Stomach (tissue), 9 donors: ENCODE results near the gene KRT1. TPM values are rescaled to one million over a fixed set of nuclear protein-coding genes. Genes with fewer than 3 reads are reported as not detected.
A peak's percentile ranks its signal among the peaks of the same experiment; 100 is the strongest.

ENCODE experiments used
- DNase-seq, 2 donors: peaks; one replicate each; pipeline versions ENCODE4 v3.0.0 to v3.0.0-alpha.2; 2013 to 2019
- H3K27ac ChIP-seq, 5 donors: fragments of 200-600 bp in 4 of 5; sonication (generic) in 4 of 5; one replicate each; pipeline ENCODE4 v1.5.1; 2013 to 2019; ENCODE audit warnings: mild to moderate bottlenecking in 1 of 5, moderate library complexity in 1 of 5
- H3K27me3 ChIP-seq, 3 donors: fragments of 200-600 bp; sonication (generic); one replicate each; pipeline ENCODE4 v1.5.1; 2017 to 2019; ENCODE audit warnings: mixed run types in 1 of 3
- H3K36me3 ChIP-seq, 4 donors: fragments of 200-600 bp; sonication (generic); 1 replicate in 3 of 4; 2 replicates in 1 of 4; pipeline ENCODE4 v1.5.1; 2016 to 2019
- H3K4me1 ChIP-seq, 4 donors: fragments of 200-600 bp; sonication (generic); one replicate each; pipeline ENCODE4 v1.5.1; 2016 to 2019
- H3K4me3 ChIP-seq, 4 donors: fragments of 200-600 bp; sonication (generic) in 3 of 4; one replicate each; pipeline ENCODE4 v1.5.1; 2016 to 2019; ENCODE audit warnings: mild to moderate bottlenecking in 1 of 4
- H3K9me3 ChIP-seq, 4 donors: fragments of 200-600 bp; sonication (generic); one replicate each; pipeline ENCODE4 v1.5.1; 2016 to 2019
- EP300 ChIP-seq: sonication (generic); formaldehyde crosslinking; IDR thresholded peaks from one replicate; pipeline ENCODE4 v1.6.1; 2017; ENCODE audit warnings: antibody characterized with exemption
- POLR2A ChIP-seq, 4 donors: fragments of 450-650 bp; IDR thresholded peaks; one replicate each; pipeline ENCODE4 v1.6.1; 2016; ENCODE audit warnings: antibody characterized with exemption in 4 of 4, control low read depth in 2 of 4, mild to moderate bottlenecking in 1 of 4, moderate library complexity in 1 of 4
- POLR2AphosphoS5 ChIP-seq, 3 donors: sonication (generic); formaldehyde crosslinking; IDR thresholded peaks; one replicate each; pipeline ENCODE4 v1.6.1; 2016; ENCODE audit warnings: antibody characterized with exemption in 3 of 3
- WGBS, 5 donors: extraction: QIAGEN DNeasy Blood & Tissue Kit in 3 of 5; methylation state at CpG; one replicate each; pipeline versions ENCODE4 v1.1.5 to v1.1.7; 2013 to 2018; 5-methylcytosine and 5-hydroxymethylcytosine counted together
- intact Hi-C: fragments of 100-400 bp; cut with DNase I; formaldehyde crosslinking; loops from one replicate; pipeline ENCODE4 v1.15.1; 2023; ENCODE audit warnings: low total_unique reads
- polyA plus RNA-seq, 3 donors: library from polyadenylated mRNA; stranded (reverse); fragments of 200-250 nt; gene quantifications; one replicate each; pipeline ENCODE4 v1.2.3, GENCODE V29; 2013
- total RNA-seq, 5 donors: library from RNA; depleted of rRNA; stranded (reverse); fragments of >200 nt; gene quantifications; one replicate each; pipeline versions ENCODE4 v1.1.0 to v1.2.3, GENCODE V29; 2014 to 2016
- TF ChIP-seq, protein P1 (sequence below), 7 experiments: fragments of 450-650 bp in 4 of 7; fragments of 200-600 bp in 3 of 7; sonication (generic) in 3 of 7; IDR thresholded peaks; one replicate each; pipeline ENCODE4 v1.5.1; 2016 to 2019; ENCODE audit warnings: antibody characterized with exemption in 7 of 7, control low read depth in 2 of 7, mild to moderate bottlenecking in 1 of 7
- donor health status: healthy with polysubstance abuse.
- donor health status: Bipolar disorder and iron deficiency.
- donor health status: healthy.

The KRT1 gene
- total and polyA plus RNA-seq, 8 donors: 0.37 to 27.8 (median 7.6) TPM; not detected in 5

DNA sequence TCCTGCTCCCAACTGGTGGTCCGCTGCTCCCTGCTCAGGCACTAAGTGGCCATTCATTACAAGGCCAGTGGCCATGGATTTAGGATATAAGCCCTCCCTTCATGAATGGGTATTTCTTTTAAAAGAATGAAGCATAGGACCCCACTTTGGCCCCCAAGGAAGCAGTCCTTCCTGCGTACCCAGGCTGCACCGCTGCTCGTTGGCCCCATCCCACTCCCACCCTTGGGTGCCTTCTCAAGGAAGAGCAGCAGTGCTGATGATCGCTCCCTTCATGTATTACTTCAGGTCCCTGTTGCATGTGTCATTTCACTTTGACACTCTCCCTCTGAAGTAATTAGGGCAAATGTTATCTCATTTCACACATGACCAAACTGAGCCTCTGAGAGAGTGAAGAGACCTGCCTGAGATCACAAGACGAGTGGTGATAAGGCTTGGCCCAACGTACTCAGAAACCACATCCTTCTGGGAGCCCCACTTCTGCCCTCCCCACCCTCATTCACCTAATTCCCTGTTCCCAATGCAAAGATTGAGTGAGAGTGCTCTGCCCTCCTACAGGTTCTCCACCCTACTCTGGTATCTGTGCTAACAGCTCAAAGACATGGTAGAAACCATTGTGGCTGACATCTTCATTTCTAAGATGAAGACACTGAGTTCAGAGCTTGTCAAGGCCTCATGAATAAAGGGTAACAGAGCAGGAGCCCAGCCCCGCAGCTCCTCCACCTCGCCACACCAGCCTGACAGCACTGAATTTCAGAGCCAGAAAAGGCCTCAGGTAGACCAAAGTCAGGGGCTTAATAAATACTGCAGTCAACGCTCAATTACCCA lies 17.9 kb downstream of the KRT1 start:
- no peaks in the 10 kb centered on the region for H3K36me3 ChIP-seq
- no peak overlapping the region for H3K4me3 ChIP-seq
- TF ChIP-seq, protein P1, sequence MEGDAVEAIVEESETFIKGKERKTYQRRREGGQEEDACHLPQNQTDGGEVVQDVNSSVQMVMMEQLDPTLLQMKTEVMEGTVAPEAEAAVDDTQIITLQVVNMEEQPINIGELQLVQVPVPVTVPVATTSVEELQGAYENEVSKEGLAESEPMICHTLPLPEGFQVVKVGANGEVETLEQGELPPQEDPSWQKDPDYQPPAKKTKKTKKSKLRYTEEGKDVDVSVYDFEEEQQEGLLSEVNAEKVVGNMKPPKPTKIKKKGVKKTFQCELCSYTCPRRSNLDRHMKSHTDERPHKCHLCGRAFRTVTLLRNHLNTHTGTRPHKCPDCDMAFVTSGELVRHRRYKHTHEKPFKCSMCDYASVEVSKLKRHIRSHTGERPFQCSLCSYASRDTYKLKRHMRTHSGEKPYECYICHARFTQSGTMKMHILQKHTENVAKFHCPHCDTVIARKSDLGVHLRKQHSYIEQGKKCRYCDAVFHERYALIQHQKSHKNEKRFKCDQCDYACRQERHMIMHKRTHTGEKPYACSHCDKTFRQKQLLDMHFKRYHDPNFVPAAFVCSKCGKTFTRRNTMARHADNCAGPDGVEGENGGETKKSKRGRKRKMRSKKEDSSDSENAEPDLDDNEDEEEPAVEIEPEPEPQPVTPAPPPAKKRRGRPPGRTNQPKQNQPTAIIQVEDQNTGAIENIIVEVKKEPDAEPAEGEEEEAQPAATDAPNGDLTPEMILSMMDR (IDR thresholded peaks at IDR 0.05): no peak
- TF ChIP-seq EP300 (no peak), POLR2AphosphoS5 (IDR thresholded peaks at IDR 0.05) (no peak), POLR2A (IDR thresholded peaks at IDR 0.05) (no peak)
- 66 to 77% (median 74%) methylated on average over 10 of the region's 10 CpGs for WGBS, 5 donors
- H3K9me3 ChIP-seq: no peaks in the 10 kb centered on the region
- peak in 1 of 2 donors; percentile 26 for DNase-seq
- no peak overlapping the region for H3K27ac ChIP-seq
- H3K4me1 ChIP-seq: no peaks in the 10 kb centered on the region
- intact Hi-C loops: no loop called here
- H3K27me3 ChIP-seq: peaks cover 0 to 58% (median 11%) of the 10 kb centered on the region in 3 donors

DNA sequence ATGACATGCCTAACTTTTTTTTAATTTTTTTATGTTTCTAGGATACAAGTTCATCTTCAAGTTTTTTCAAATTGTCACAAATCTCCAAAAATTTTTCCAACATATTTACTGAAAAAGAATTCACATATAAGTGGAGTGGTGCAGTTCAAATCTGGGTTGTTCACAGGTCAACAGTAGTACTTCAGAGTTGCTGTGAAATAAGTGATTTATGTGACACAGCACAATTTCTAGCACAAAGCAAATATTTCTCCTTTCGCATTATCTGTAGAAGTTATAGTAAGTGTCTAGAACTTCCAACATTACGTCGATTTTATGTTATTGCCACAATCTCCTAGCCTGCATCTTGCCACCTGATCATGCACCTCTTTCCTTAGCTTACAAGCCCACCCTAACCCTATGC lies 18.5 kb downstream of the KRT1 start:
- 82 to 91% (median 86%) methylated on average over 3 of the region's 3 CpGs for WGBS, 5 donors
- H3K27ac ChIP-seq: no peak overlapping the region
- DNase-seq: no peak
- intact Hi-C loops: no loop called here
- no peak overlapping the region for H3K4me3 ChIP-seq
- peaks cover 0 to 55% (median 11%) of the 10 kb centered on the region in 3 donors for H3K27me3 ChIP-seq
- H3K36me3 ChIP-seq: no peaks in the 10 kb centered on the region
- no peaks in the 10 kb centered on the region for H3K9me3 ChIP-seq
- TF ChIP-seq POLR2AphosphoS5 (IDR thresholded peaks at IDR 0.05): no peak
- TF ChIP-seq POLR2A (IDR thresholded peaks at IDR 0.05): no peak
- TF ChIP-seq, protein P1 (IDR thresholded peaks at IDR 0.05): no peak
- no peak for TF ChIP-seq EP300
- no peaks in the 10 kb centered on the region for H3K4me1 ChIP-seq

DNA sequence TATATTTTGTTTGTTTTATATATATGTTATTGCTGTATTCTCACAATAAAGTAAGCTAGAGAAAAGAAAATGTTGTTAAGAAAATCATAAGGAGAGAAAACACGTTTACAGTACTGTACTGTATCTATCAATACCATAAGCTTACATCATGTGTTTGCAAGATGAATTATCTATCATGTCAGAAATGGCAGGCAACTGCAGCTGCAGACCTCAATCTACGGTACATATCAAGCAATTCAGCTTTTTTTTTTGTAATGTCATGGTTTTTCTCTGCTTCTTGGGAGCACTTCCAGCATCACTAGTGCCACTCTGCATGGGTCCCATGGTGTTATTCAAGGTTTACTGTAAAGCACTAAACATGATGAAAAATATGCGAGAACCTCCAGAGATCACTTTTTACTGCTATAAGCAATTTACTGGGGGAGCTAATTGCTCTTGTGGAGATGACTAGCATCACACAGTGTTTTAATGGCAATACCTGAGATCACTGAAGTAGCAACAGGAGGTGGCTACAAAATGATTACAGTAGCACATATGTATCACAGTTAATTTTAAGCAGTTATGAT lies 19.2 kb downstream of the KRT1 start:
- intact Hi-C loops: no loop called here
- H3K36me3 ChIP-seq: no peaks in the 10 kb centered on the region
- H3K4me3 ChIP-seq: no peak overlapping the region
- DNase-seq: no peak
- H3K4me1 ChIP-seq: no peaks in the 10 kb centered on the region
- no peak overlapping the region for H3K27ac ChIP-seq
- no peak for TF ChIP-seq POLR2A (IDR thresholded peaks at IDR 0.05)
- TF ChIP-seq POLR2AphosphoS5 (IDR thresholded peaks at IDR 0.05): no peak
- TF ChIP-seq EP300: no peak
- TF ChIP-seq, protein P1 (IDR thresholded peaks at IDR 0.05): no peak
- peaks cover 0 to 49% (median 11%) of the 10 kb centered on the region in 3 donors for H3K27me3 ChIP-seq
- 66 to 83% (median 70%) methylated on average over 3 of the region's 3 CpGs for WGBS, 5 donors
- no peaks in the 10 kb centered on the region for H3K9me3 ChIP-seq

DNA sequence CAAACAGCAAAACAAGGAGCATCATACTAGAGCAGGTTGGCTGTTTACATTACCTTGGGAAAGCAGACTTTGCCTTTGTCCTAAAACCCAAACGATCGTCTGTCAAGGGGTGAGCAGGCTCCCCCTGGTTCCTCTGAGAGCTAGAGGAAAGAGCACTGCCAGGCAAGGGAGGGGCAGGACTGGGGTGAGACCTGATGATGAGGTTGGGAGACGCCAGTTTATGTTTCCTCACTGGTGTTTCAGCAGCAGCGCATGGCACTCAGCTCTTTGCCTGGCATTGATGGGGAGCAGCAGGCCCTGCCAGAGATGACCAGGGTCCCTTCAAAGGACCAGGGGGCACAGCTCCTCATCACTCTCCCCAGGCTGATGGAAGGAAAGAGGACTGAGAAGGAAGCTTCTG lies 20.3 kb downstream of the KRT1 start:
- Histone ChIP-seq H3K4me1 (no peaks in the 10 kb centered on the region), H3K36me3 (no peaks in the 10 kb centered on the region), H3K4me3 (no peak overlapping the region), H3K27ac (no peak overlapping the region), H3K27me3 (peaks cover 0 to 46% (median 14%) of the 10 kb centered on the region in 3 donors), H3K9me3 (no peaks in the 10 kb centered on the region)
- 59 to 70% (median 68%) methylated on average over 4 of the region's 4 CpGs for WGBS, 5 donors
- DNase-seq: no peak
- TF ChIP-seq EP300: no peak
- no peak for TF ChIP-seq POLR2AphosphoS5 (IDR thresholded peaks at IDR 0.05)
- TF ChIP-seq, protein P1 (IDR thresholded peaks at IDR 0.05): no peak
- TF ChIP-seq POLR2A (IDR thresholded peaks at IDR 0.05): no peak
- intact Hi-C loops: no loop called here
